Body of pancreas (tissue), 4 donors: Measurements from ENCODE around the gene UGP2.

Experiments used
- CTCF ChIP-seq, 7 experiments: fragments of 450-650 bp in 4 of 7; fragments of 200-600 bp in 3 of 7; sonication (generic) in 3 of 7; IDR thresholded peaks; one replicate each; pipeline ENCODE4 v1.5.1; 2016 to 2019; ENCODE audit warnings: antibody characterized with exemption in 7 of 7
- POLR2A ChIP-seq, 3 donors: fragments of 450-650 bp; IDR thresholded peaks; one replicate each; pipeline ENCODE4 v1.6.1; 2016; ENCODE audit warnings: antibody characterized with exemption in 3 of 3, mild to moderate bottlenecking in 2 of 3

- TF ChIP-seq CTCF (IDR thresholded peaks at IDR 0.05): no peak
- TF ChIP-seq POLR2A (IDR thresholded peaks at IDR 0.05): no peak
Measured at GRCh38 chr2:63851691-63852311, 10.1 kb downstream of the UGP2 start.
